Lower leg skin (tissue), 3 donors: ENCODE measurements around the gene SLC39A8.

Experiments
- POLR2A ChIP-seq, 2 donors: fragments of 450-650 bp; IDR thresholded peaks; one replicate each; pipeline ENCODE4 v1.6.1; 2016 to 2017; ENCODE audit warnings: antibody characterized with exemption in 2 of 2, mild to moderate bottlenecking in 1 of 2, moderate library complexity in 1 of 2
- TF ChIP-seq, protein P1 (sequence below), 3 donors: fragments of 450-650 bp; IDR thresholded peaks; one replicate each; pipeline ENCODE4 v1.5.1; 2016; ENCODE audit warnings: antibody characterized with exemption in 3 of 3, mild to moderate bottlenecking in 3 of 3, moderate library complexity in 2 of 3

DNA sequence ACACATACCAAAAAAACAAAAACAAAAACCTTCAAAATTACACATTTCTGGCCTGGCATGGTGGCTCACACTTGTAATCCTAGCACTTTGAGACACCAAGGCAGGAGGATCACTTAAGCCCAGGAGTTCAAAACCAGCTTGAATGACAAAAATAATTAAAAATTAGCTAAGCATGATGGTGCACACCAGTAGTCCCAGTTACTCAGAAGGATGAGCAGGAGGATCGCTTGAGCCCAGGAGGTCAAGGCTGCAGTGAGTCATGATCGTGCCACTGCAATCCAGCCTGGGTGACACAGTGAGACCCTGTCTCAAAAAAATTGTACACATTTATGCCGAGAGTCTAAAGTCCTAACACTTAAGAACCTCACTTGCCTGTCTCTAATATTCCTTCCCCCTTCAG lies 18.3 kb downstream of the SLC39A8 start:
- TF ChIP-seq, protein P1, sequence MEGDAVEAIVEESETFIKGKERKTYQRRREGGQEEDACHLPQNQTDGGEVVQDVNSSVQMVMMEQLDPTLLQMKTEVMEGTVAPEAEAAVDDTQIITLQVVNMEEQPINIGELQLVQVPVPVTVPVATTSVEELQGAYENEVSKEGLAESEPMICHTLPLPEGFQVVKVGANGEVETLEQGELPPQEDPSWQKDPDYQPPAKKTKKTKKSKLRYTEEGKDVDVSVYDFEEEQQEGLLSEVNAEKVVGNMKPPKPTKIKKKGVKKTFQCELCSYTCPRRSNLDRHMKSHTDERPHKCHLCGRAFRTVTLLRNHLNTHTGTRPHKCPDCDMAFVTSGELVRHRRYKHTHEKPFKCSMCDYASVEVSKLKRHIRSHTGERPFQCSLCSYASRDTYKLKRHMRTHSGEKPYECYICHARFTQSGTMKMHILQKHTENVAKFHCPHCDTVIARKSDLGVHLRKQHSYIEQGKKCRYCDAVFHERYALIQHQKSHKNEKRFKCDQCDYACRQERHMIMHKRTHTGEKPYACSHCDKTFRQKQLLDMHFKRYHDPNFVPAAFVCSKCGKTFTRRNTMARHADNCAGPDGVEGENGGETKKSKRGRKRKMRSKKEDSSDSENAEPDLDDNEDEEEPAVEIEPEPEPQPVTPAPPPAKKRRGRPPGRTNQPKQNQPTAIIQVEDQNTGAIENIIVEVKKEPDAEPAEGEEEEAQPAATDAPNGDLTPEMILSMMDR (IDR thresholded peaks at IDR 0.05), result no peak
- TF ChIP-seq POLR2A (IDR thresholded peaks at IDR 0.05), result no peak
